Measurements from ENCODE around the gene KLHL26. TPM values are rescaled to one million over a fixed set of nuclear protein-coding genes. Genes with fewer than 3 reads are reported as not detected.

The KLHL26 gene
- total and polyA plus RNA-seq, 9 of the 15 experiments (the other 6 are each of a cell fraction or from before 2014, with no cell fraction given), result 0.13 to 13.3 (median 1.4) TPM

- peak overlapping the region; percentile 79 for H2AFZ ChIP-seq (ENCODE audit: low read depth, low read length)
- FAIRE-seq (no peak), DNase-seq (ENCODE audit: extremely low read depth in 1 of 4, low spot score in 3 of 4) (peak; percentile 60 to 83 (median 67)), ATAC-seq (peak; percentile 78)
- no peaks in the 10 kb centered on the region for H3K27me3 ChIP-seq (ENCODE audit: control insufficient read depth in 2 of 2, insufficient read depth in 2 of 2, low read length in 2 of 2)
- peaks cover 6% of the 10 kb centered on the region; the same call in 1 of the 2 replicates for H4K20me1 ChIP-seq (replicated peaks; ENCODE audit: control insufficient read depth, insufficient read depth, low read length)
- no TSS peak for BruUV-seq (replicated peaks)
- peak overlapping the region; percentile 85 to 93 for H3K9ac ChIP-seq (ENCODE audit: insufficient read depth in 1 of 2, low read depth in 2 of 2, low read length in 2 of 2)
- intact Hi-C loops (cut with micrococcal nuclease), result loop anchor here (1.0 to 10.0 kb wide), 7 partner anchors 19 to 255 kb away; partner anchors contain the start of genes KLHL26, KXD1 and UBA52
- H3K9me1 ChIP-seq (ENCODE audit: control insufficient read depth, insufficient read depth, low read length), result no peaks in the 10 kb centered on the region
- peak overlapping the region; percentile 71 for H3K4me3 ChIP-seq
- in situ Hi-C loops (cut with MboI), result no loop called here
- H3K9me3 ChIP-seq (replicated peaks; ENCODE audit: control insufficient read depth, insufficient read depth, low read depth, low read length), result no peaks in the 10 kb centered on the region
- peaks cover 23 to 68% of the 10 kb centered on the region in 2 experiments for H3K4me1 ChIP-seq (replicated peaks in 1 of 2; ENCODE audit: control insufficient read depth in 2 of 2, insufficient read depth in 2 of 2, low read length in 2 of 2)
- ChIA-PET CTCF (ENCODE audit: low intra/inter-chr PET ratio) (interaction anchor here (0.6 to 1.6 kb wide), 3 partner anchors 86 to 258 kb away, joined by 3 to 4 read pairs (median 4); no protein-coding TSS in a partner anchor), POLR2A (interaction anchor here (0.6 to 5.4 kb wide), 11 partner anchors 8 to 371 kb away, joined by 3 to 39 read pairs (median 4); partner anchors contain the start of genes UBA52 and UPF1)
- H3K79me2 ChIP-seq (ENCODE audit: control insufficient read depth, insufficient read depth, low read length), result peaks cover 24% of the 10 kb centered on the region
- WGBS (ENCODE audit: insufficient coverage, low coverage, missing lambda C conversion rate), result under 1% methylated on average over 51 of the region's 52 CpGs
- peaks cover 5% of the 10 kb centered on the region; the same call in 2 of the 3 replicates for H3K36me3 ChIP-seq (ENCODE audit: control insufficient read depth, insufficient read depth, low read length)
- peak overlapping the region; percentile 89 for H3K4me2 ChIP-seq (ENCODE audit: insufficient read depth, low read length)
- H3K27ac ChIP-seq (ENCODE audit: extremely low read depth, low read depth, low read length), result peak overlapping the region; percentile 79
- TF ChIP-seq ZFP91 (CRISPR knock-in tag; IDR thresholded peaks at IDR 0.05) (no peak), HDAC1 (IDR thresholded peaks at IDR 0.05) (peak in 1 of 2 experiments; percentile 91; a peak in 2 of 4 replicates), RNF2 (IDR thresholded peaks at IDR 0.05) (peak; percentile 97), ZNF212 (CRISPR knock-in tag; IDR thresholded peaks at IDR 0.05) (no peak), PCBP1 (IDR thresholded peaks at IDR 0.05; ENCODE audit: low read depth, low read length, poor library complexity, severe bottlenecking) (no peak), ZNF77 (CRISPR knock-in tag; IDR thresholded peaks at IDR 0.05) (no peak), ZNF445 (CRISPR knock-in tag; IDR thresholded peaks at IDR 0.05; ENCODE audit: low read depth) (no peak), CREB3 (tag; conservative IDR thresholded peaks at IDR 0.05; ENCODE audit: low read depth) (peak; percentile 53; the same call in 1 of the 2 replicates), ARID2 (IDR thresholded peaks at IDR 0.05) (no peak), HMG20A (CRISPR knock-in tag; conservative IDR thresholded peaks at IDR 0.05) (no peak), ZNF197 (CRISPR knock-in tag; IDR thresholded peaks at IDR 0.05; ENCODE audit: low read depth) (no peak), HDGF (IDR thresholded peaks at IDR 0.05) (0 out of 2 replicates have a peak, but pooled peaks have one; percentile 62), ZZZ3 (IDR thresholded peaks at IDR 0.05) (no peak), MAZ (CRISPR knock-in tag; conservative IDR thresholded peaks at IDR 0.05 in 1 of 2, IDR thresholded peaks at IDR 0.05 in 1 of 2) (peak in 1 of 2 experiments; percentile 11; a peak in 2 of 4 replicates), YY1 (IDR thresholded peaks at IDR 0.05; ENCODE audit: borderline replicate concordance in 1 of 3, control insufficient read depth in 1 of 3, extremely low read depth in 1 of 3, insufficient read depth in 3 of 3, insufficient read length in 1 of 3, insufficient replicate concordance in 2 of 3, low read depth in 1 of 3, low read length in 2 of 3) (peak in 2 of 3 experiments; percentile 60 to 65)
Measured at GRCh38 chr19:18589380-18590272, 47.2 kb upstream of the KLHL26 start.
